ENCODE data around the gene SEL1L.
"Not testable (repeated sequence)": the region's sequence is repeated elsewhere in the genome, so short reads cannot be mapped to it uniquely, and the experiment has no call there.

Gene SEL1L

DNA sequence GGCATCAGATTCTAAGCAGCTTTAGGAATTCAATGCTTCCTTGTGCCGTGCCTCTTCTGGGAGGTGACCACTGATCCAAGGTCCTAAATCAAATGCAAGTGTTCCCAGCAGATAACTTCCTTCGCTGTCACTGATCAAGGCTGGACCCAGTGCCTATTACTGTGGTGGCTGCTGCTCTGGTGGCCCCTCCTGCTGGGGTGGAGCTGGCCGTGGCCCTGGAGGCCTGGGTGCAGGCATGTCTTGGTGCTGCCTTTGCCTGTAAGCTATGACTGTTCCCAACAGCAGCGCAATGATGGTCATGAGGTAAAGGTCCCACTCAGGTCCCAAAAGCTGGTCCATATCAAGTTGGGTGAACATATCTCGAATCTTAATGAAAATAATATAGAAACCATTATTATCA lies 56.8 kb downstream of the SEL1L start:
- Histone ChIP-seq H3K36me3 (ENCODE audit: control insufficient read depth in 1 of 2, insufficient read depth in 2 of 2, low read length in 2 of 2) (peaks cover 26 to 62% of the 10 kb centered on the region in 2 donors), H3K27ac (ENCODE audit: low read depth, low read length) (no peak overlapping the region), H3K9ac (ENCODE audit: low read depth in 1 of 2, low read length in 2 of 2) (no peak overlapping the region)

DNA sequence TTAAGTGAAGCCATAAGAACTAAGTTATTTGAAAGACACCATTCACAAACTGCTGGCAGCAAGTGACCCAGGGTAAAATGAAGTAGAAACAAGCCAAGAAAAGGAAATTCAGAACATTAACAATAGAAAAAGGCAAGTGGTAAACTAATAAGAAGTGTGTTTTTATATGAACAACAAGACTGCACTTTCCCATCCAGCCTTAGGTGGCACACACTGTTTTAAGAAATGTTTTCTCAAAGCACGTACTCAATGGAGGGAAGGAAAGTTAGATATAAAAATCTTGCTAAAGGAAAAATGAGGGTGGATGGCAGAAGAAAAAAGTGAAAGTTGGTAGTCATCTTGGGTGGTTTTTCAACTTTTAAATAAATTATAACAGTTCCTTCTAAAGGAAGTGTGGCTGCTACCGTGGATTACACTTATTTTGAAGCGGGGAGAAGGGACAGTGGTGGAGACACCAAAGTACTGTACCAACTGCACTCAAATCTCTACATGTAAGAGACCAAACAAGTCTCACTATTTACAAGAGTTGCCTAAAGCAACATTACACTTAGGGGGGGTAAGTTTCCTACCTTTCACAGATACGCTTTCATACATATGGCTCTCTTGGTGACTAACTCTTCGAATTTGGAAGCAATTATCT lies 58.8 kb downstream of the SEL1L start:
- Histone ChIP-seq H3K36me3 (ENCODE audit: control insufficient read depth in 1 of 2, insufficient read depth in 2 of 2, low read length in 2 of 2) (peaks cover 21 to 56% of the 10 kb centered on the region in 2 donors), H3K27ac (ENCODE audit: low read depth, low read length) (no peak overlapping the region)

More for the DNA sequence above, 56.8 kb downstream of the SEL1L start:
- Histone ChIP-seq H3K9me3 (ENCODE audit: control insufficient read depth in 1 of 2, low read length in 2 of 2) (no peaks in the 10 kb centered on the region), H3K4me3 (ENCODE audit: low read depth in 1 of 2, low read length in 2 of 2) (no peak overlapping the region), H3K4me1 (ENCODE audit: control insufficient read depth in 1 of 2, insufficient read depth in 2 of 2, low read length in 2 of 2) (peaks cover 9 to 11% of the 10 kb centered on the region in 2 donors), H3K27me3 (ENCODE audit: control insufficient read depth in 1 of 2, insufficient read depth in 2 of 2, low read length in 2 of 2) (no peaks in the 10 kb centered on the region)

DNA sequence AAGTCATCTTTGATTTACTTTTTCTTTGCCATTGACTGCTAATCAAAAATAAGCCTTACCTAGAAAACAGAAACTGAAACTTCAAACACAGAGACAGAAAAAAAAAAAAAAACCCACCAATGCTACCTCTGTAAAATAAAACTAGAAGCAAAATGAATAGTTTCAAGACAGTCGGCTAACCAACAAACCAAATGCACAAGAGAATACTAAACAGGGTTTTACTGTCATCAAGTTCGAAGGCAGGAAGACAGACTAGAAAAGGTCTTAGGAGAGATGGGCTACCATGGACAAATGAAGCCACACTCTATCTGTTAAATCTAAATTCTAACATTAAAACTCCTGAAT lies 59.5 kb downstream of the SEL1L start:
- Histone ChIP-seq H3K4me3 (ENCODE audit: low read depth in 1 of 2, low read length in 2 of 2) (peak overlapping the region in 1 of 2 donors; percentile 15), H3K9me3 (ENCODE audit: control insufficient read depth in 1 of 2, low read length in 2 of 2) (no peaks in the 10 kb centered on the region), H3K4me1 (ENCODE audit: control insufficient read depth in 1 of 2, insufficient read depth in 2 of 2, low read length in 2 of 2) (peaks cover 9 to 11% of the 10 kb centered on the region in 2 donors), H3K36me3 (ENCODE audit: control insufficient read depth in 1 of 2, insufficient read depth in 2 of 2, low read length in 2 of 2) (peaks cover 16 to 50% of the 10 kb centered on the region in 2 donors), H3K27me3 (ENCODE audit: control insufficient read depth in 1 of 2, insufficient read depth in 2 of 2, low read length in 2 of 2) (no peaks in the 10 kb centered on the region), H3K27ac (ENCODE audit: low read depth, low read length) (no peak overlapping the region), H3K9ac (ENCODE audit: low read depth in 1 of 2, low read length in 2 of 2) (no peak overlapping the region)

More for the DNA sequence above, 58.8 kb downstream of the SEL1L start:
- H3K4me1 ChIP-seq (ENCODE audit: control insufficient read depth in 1 of 2, insufficient read depth in 2 of 2, low read length in 2 of 2): peaks cover 9 to 11% of the 10 kb centered on the region in 2 donors
- no peaks in the 10 kb centered on the region for H3K27me3 ChIP-seq (ENCODE audit: control insufficient read depth in 1 of 2, insufficient read depth in 2 of 2, low read length in 2 of 2)
- H3K9ac ChIP-seq (ENCODE audit: low read depth in 1 of 2, low read length in 2 of 2): no peak overlapping the region
- H3K4me3 ChIP-seq (ENCODE audit: low read depth in 1 of 2, low read length in 2 of 2): peak overlapping the region in 1 of 2 donors; percentile 15
- H3K9me3 ChIP-seq (ENCODE audit: control insufficient read depth in 1 of 2, low read length in 2 of 2): no peaks in the 10 kb centered on the region

DNA sequence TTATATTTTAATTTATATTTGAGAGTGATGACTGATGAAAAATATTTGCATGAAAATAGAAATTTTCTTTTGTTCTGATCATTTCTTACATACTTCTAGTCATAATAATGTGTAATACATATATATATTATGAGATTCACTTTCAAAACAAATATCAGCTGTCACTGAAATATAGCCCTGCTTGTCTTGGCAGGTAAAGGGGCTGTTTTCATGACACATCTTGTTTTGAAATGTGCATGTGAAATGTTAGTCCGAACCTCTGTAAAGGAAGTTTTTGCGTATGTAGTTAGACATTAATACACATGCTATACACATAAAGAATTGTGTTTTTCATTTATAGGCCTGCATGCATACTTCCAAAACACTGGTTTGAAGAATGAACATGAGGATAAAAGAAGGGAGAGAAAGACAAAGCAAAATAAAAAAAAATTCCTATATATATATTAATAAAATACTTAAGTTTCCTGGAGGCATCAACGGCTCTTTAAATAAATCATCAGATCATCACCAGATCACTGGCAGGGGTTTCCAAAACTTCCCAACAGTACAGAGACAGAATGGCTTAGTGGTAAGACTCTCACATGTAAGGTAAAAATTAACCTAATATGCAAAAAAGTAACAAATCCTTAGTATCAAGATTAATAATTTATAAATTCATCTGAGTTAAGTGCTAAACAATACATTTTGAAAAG lies 60.1 kb downstream of the SEL1L start:
- Histone ChIP-seq H3K4me1 (ENCODE audit: control insufficient read depth in 1 of 2, insufficient read depth in 2 of 2, low read length in 2 of 2) (peaks cover 7 to 9% of the 10 kb centered on the region in 2 donors), H3K9me3 (ENCODE audit: control insufficient read depth in 1 of 2, low read length in 2 of 2) (no peaks in the 10 kb centered on the region), H3K27ac (ENCODE audit: low read depth, low read length) (no peak overlapping the region), H3K36me3 (ENCODE audit: control insufficient read depth in 1 of 2, insufficient read depth in 2 of 2, low read length in 2 of 2) (peaks cover 11 to 45% of the 10 kb centered on the region in 2 donors), H3K4me3 (ENCODE audit: low read depth in 1 of 2, low read length in 2 of 2) (no peak overlapping the region), H3K27me3 (ENCODE audit: control insufficient read depth in 1 of 2, insufficient read depth in 2 of 2, low read length in 2 of 2) (no peaks in the 10 kb centered on the region), H3K9ac (ENCODE audit: low read depth in 1 of 2, low read length in 2 of 2) (no peak overlapping the region)

DNA sequence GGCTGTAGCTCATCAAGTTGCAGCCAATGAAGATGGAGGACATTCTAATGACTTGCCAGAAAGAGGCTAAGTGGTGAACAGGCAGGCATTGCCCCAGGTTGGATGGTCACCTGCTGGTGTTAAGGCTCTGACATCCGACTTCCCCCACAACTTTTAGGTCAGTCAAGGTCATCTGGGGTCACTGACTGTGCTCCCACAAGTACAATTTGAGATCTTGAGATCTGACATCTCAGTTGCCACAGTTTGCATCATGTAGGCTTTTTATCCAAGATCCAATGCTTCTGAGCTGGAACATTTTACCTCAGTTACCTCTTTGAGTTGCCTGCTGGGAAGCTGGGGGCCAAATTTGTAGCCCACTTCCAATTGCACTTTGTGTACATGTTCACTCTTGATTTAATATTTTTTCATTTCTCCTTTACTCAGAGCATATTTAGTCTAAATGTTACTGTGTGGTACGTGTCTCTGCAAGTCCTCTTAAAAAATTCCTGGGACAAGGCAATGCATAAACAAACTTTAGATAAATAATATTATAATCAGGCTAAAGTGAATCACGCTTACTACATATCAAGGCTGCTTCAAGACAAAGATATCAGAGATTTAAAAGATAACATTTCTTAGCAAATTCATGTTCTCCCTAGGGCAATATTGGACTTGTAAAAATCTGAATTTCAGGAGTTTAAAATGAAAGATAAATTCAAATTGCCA lies 61.4 kb downstream of the SEL1L start:
- Histone ChIP-seq H3K9me3 (ENCODE audit: control insufficient read depth in 1 of 2, low read length in 2 of 2) (no peaks in the 10 kb centered on the region), H3K4me3 (ENCODE audit: low read depth in 1 of 2, low read length in 2 of 2) (no peak overlapping the region)

DNA sequence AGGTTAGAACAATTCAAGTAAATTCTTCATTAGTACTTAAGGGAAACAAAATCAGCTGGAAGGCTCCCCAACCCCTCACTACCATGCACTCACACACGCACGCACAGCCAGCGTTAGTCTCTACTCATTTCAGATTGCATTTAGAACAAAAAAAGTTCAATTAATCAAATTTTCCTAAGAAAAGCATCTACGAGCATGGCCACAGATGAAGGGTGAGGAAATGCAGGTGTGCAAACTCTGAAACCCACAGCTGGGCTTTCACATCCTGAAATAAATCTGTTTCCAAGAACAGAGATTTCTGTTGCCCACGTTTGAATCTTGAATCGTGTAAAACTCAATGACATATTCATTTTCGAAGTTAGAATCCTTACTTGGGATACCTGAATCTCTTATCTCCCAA lies 62.6 kb downstream of the SEL1L start:
- Histone ChIP-seq H3K4me1 (ENCODE audit: control insufficient read depth in 1 of 2, insufficient read depth in 2 of 2, low read length in 2 of 2) (peaks cover 5 to 9% of the 10 kb centered on the region in 2 donors), H3K36me3 (ENCODE audit: control insufficient read depth in 1 of 2, insufficient read depth in 2 of 2, low read length in 2 of 2) (peaks cover 2 to 21% of the 10 kb centered on the region in 2 donors), H3K27ac (ENCODE audit: low read depth, low read length) (no peak overlapping the region), H3K9me3 (ENCODE audit: control insufficient read depth in 1 of 2, low read length in 2 of 2) (no peaks in the 10 kb centered on the region), H3K9ac (ENCODE audit: low read depth in 1 of 2, low read length in 2 of 2) (no peak overlapping the region), H3K27me3 (ENCODE audit: control insufficient read depth in 1 of 2, insufficient read depth in 2 of 2, low read length in 2 of 2) (no peaks in the 10 kb centered on the region), H3K4me3 (ENCODE audit: low read depth in 1 of 2, low read length in 2 of 2) (no peak overlapping the region)

More for the DNA sequence above, 61.4 kb downstream of the SEL1L start:
- Histone ChIP-seq H3K4me1 (ENCODE audit: control insufficient read depth in 1 of 2, insufficient read depth in 2 of 2, low read length in 2 of 2) (peaks cover 5 to 9% of the 10 kb centered on the region in 2 donors), H3K9ac (ENCODE audit: low read depth in 1 of 2, low read length in 2 of 2) (no peak overlapping the region), H3K27me3 (ENCODE audit: control insufficient read depth in 1 of 2, insufficient read depth in 2 of 2, low read length in 2 of 2) (no peaks in the 10 kb centered on the region), H3K36me3 (ENCODE audit: control insufficient read depth in 1 of 2, insufficient read depth in 2 of 2, low read length in 2 of 2) (peaks cover 6 to 33% of the 10 kb centered on the region in 2 donors), H3K27ac (ENCODE audit: low read depth, low read length) (no peak overlapping the region)

DNA sequence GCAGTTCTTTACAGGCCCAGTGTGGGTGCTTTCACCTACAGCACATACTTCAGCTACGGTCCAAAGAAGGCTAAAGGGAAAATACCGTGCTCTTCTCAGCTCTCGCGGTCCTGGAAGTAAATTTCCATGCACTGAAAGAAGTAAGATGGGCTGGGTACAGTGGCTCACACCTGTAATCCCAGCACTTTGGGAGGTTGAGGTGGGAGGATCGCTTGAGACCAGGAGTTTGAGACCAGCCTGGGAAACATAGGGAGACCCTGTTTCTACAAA lies 63.2 kb downstream of the SEL1L start:
- H3K9ac ChIP-seq (ENCODE audit: low read depth in 1 of 2, low read length in 2 of 2); H3K27ac ChIP-seq (ENCODE audit: low read depth, low read length): not testable (repeated sequence)

DNA sequence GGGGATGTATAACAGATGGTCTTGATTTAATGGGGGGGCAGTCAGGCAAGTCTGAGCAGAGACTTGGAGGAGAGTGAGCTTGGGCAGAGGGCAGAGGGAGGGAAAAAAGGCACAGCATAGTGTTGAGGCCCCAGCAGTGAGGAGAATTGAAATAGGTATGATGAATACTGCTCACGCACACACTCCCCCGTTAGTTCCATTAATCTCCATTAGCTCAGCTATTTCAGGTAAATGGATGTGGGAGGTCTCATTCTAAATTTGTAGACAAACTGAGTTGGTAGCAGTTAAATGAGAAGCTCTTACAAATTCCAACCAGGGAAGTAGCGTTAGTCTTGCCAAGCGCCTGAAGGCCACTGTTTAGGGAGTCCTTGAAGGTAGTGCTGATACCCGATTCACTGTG lies 66.8 kb downstream of the SEL1L start:
- Histone ChIP-seq H3K27ac (ENCODE audit: low read depth, low read length) (no peak overlapping the region), H3K9me3 (ENCODE audit: control insufficient read depth in 1 of 2, low read length in 2 of 2) (no peaks in the 10 kb centered on the region), H3K36me3 (ENCODE audit: control insufficient read depth in 1 of 2, insufficient read depth in 2 of 2, low read length in 2 of 2) (peaks cover 0 to under 1% of the 10 kb centered on the region in 2 donors), H3K4me1 (ENCODE audit: control insufficient read depth in 1 of 2, insufficient read depth in 2 of 2, low read length in 2 of 2) (no peaks in the 10 kb centered on the region), H3K4me3 (ENCODE audit: low read depth in 1 of 2, low read length in 2 of 2) (no peak overlapping the region), H3K9ac (ENCODE audit: low read depth in 1 of 2, low read length in 2 of 2) (no peak overlapping the region), H3K27me3 (ENCODE audit: control insufficient read depth in 1 of 2, insufficient read depth in 2 of 2, low read length in 2 of 2) (no peaks in the 10 kb centered on the region)

More for the DNA sequence above, 63.2 kb downstream of the SEL1L start:
- H3K36me3 ChIP-seq (ENCODE audit: control insufficient read depth in 1 of 2, insufficient read depth in 2 of 2, low read length in 2 of 2): peaks cover 2 to 16% of the 10 kb centered on the region in 2 donors
- not testable (repeated sequence) for H3K27me3 ChIP-seq (ENCODE audit: control insufficient read depth in 1 of 2, insufficient read depth in 2 of 2, low read length in 2 of 2); H3K9me3 ChIP-seq (ENCODE audit: control insufficient read depth in 1 of 2, low read length in 2 of 2); H3K4me1 ChIP-seq (ENCODE audit: control insufficient read depth in 1 of 2, insufficient read depth in 2 of 2, low read length in 2 of 2); H3K4me3 ChIP-seq (ENCODE audit: low read depth in 1 of 2, low read length in 2 of 2)

DNA sequence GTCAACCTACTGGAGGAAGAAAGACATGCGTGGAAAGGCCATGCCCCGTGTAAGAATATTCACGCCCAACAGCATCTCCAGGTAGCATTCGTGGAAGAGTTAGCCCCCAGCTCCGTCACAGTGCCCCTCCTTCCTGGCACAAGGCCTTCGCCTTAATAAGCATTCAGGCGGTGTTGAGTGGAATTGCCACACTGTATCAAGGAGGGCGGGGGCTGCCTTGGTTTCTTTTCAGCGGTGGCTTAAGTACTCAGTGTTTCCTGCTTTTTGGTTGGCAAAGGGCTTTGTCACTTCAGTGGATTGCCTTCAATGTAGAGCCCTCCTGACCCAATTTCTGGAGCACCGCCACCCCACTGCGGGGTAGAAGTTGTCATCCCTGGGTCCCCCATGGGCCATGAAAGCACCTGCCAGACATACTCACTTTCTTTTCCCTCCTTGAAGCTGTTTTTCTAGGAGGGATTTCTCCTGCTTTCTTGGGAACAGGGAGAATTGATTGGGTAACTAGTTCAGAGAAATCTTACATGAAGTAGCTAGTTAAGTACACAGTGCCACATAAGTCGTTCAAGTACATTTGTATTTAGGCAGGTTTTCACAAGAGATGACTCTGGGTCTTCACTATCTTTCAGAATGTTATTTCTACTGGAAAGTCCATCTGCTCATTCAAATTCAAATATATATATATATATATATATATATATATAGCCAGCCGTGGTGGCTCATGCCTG lies 68.0 kb downstream of the SEL1L start:
- Histone ChIP-seq H3K27ac (ENCODE audit: low read depth, low read length) (no peak overlapping the region), H3K9ac (ENCODE audit: low read depth in 1 of 2, low read length in 2 of 2) (no peak overlapping the region)

DNA sequence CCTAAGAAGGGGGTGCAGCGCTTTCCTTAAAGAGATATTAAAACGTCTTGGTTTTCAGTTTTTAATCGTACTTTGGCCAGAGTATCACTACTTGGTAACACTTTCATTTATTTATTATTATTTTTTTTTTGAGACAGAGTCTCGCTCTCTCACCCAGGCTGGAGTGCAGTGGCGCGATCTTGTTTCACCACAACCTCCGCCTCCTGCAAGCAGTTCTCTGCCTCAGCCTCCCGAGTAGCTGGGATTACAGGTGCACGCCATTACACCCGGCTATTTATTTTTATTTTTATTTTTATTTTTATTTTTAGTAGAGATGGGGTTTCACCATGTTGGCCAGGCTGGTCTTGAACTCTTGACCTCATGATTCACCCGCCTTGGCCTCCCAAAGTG lies 68.7 kb downstream of the SEL1L start:
- peak overlapping the region; percentile 63 to 83 for H3K4me3 ChIP-seq (ENCODE audit: low read depth in 1 of 2, low read length in 2 of 2)
- not testable (repeated sequence) for H3K9me3 ChIP-seq (ENCODE audit: control insufficient read depth in 1 of 2, low read length in 2 of 2); H3K27me3 ChIP-seq (ENCODE audit: control insufficient read depth in 1 of 2, insufficient read depth in 2 of 2, low read length in 2 of 2); H3K4me1 ChIP-seq (ENCODE audit: control insufficient read depth in 1 of 2, insufficient read depth in 2 of 2, low read length in 2 of 2); H3K27ac ChIP-seq (ENCODE audit: low read depth, low read length); H3K36me3 ChIP-seq (ENCODE audit: control insufficient read depth in 1 of 2, insufficient read depth in 2 of 2, low read length in 2 of 2)
- H3K9ac ChIP-seq (ENCODE audit: low read depth in 1 of 2, low read length in 2 of 2): peak overlapping the region; percentile 32 to 78

More for the DNA sequence above, 68.0 kb downstream of the SEL1L start:
- Histone ChIP-seq H3K36me3 (ENCODE audit: control insufficient read depth in 1 of 2, insufficient read depth in 2 of 2, low read length in 2 of 2) (no peaks in the 10 kb centered on the region), H3K9me3 (ENCODE audit: control insufficient read depth in 1 of 2, low read length in 2 of 2) (no peaks in the 10 kb centered on the region), H3K4me3 (ENCODE audit: low read depth in 1 of 2, low read length in 2 of 2) (no peak overlapping the region), H3K4me1 (ENCODE audit: control insufficient read depth in 1 of 2, insufficient read depth in 2 of 2, low read length in 2 of 2) (no peaks in the 10 kb centered on the region), H3K27me3 (ENCODE audit: control insufficient read depth in 1 of 2, insufficient read depth in 2 of 2, low read length in 2 of 2) (no peaks in the 10 kb centered on the region)
